WTC11 (cell line): ENCODE results near the gene MTMR10.

ENCODE experiments used
- CTCF ChIP-seq: fragments of 200-600 bp; IDR thresholded peaks from 2 replicates; pipeline ENCODE4 v1.8.0; 2022; ENCODE audit warnings: antibody characterized with exemption
- ESRRA ChIP-seq: sonication (generic); formaldehyde crosslinking; IDR thresholded peaks from 2 replicates; pipeline ENCODE4 v1.8.1; 2022; ENCODE audit warnings: mild to moderate bottlenecking, missing genetic modification reagents, borderline replicate concordance
- MAX ChIP-seq: sonication (generic); formaldehyde crosslinking; IDR thresholded peaks from 2 replicates; pipeline ENCODE4 v1.8.0; 2022; ENCODE audit warnings: mild to moderate bottlenecking, missing genetic modification reagents
- NFYB ChIP-seq: sonication (generic); formaldehyde crosslinking; conservative IDR thresholded peaks from 2 replicates; pipeline ENCODE4 v1.8.0; 2022; ENCODE audit warnings: low read depth, missing genetic modification reagents
- RORB ChIP-seq: fragments of 250-450 bp; sonication (Bioruptor Pico); IDR thresholded peaks from 2 replicates; pipeline ENCODE4 v1.9.0; 2021; ENCODE audit warnings: mild to moderate bottlenecking
- SP1 ChIP-seq: sonication (generic); formaldehyde crosslinking; conservative IDR thresholded peaks from 2 replicates; pipeline ENCODE4 v1.8.1; 2022; ENCODE audit warnings: missing genetic modification reagents
- TEAD4 ChIP-seq: sonication (generic); formaldehyde crosslinking; IDR thresholded peaks from 2 replicates; pipeline ENCODE4 v1.8.0; 2022; ENCODE audit warnings: mild to moderate bottlenecking, missing genetic modification reagents
- ZNF423 ChIP-seq: fragments of 250-450 bp; sonication (Bioruptor Pico); IDR thresholded peaks from 2 replicates; pipeline ENCODE4 v2.1.2; 2022; ENCODE audit warnings: mild to moderate bottlenecking, moderate library complexity
- TF ChIP-seq, protein P1 (sequence below): sonication (generic); formaldehyde crosslinking; IDR thresholded peaks from 2 replicates; pipeline ENCODE4 v1.8.1; 2022; ENCODE audit warnings: mild to moderate bottlenecking, moderate library complexity, missing genetic modification reagents
- TF ChIP-seq, protein P2 (sequence below): sonication (generic); formaldehyde crosslinking; conservative IDR thresholded peaks from 2 replicates; pipeline ENCODE4 v1.8.1; 2023; ENCODE audit warnings: mild to moderate bottlenecking, low read depth, missing genetic modification reagents, moderate library complexity

DNA sequence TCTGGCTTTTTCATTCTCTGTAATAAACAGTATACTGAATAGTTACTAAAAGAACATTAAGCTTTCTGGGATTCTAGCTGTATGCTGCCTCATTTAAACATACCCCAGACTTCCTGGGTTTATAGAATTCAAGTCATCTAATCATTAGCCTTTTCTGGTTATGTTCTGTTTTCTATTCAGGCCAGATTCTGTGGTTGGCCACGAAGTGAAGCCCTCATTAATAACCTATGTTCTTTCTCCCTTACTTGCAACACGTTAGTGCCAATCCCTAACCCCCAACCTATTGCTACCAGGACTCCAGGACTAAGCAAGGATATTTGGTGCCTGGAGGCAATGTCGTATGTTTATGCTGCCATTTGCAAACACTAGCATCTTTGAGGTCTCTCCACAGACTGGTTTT lies 28.6 kb upstream of the MTMR10 start:
- TF ChIP-seq ZNF423 (CRISPR knock-in tag) (no peak), CTCF (no peak), SP1 (CRISPR knock-in tag) (no peak), TEAD4 (CRISPR knock-in tag) (no peak), RORB (no peak), NFYB (CRISPR knock-in tag) (no peak), ESRRA (CRISPR knock-in tag) (no peak), MAX (CRISPR knock-in tag) (no peak)
- TF ChIP-seq, protein P1, sequence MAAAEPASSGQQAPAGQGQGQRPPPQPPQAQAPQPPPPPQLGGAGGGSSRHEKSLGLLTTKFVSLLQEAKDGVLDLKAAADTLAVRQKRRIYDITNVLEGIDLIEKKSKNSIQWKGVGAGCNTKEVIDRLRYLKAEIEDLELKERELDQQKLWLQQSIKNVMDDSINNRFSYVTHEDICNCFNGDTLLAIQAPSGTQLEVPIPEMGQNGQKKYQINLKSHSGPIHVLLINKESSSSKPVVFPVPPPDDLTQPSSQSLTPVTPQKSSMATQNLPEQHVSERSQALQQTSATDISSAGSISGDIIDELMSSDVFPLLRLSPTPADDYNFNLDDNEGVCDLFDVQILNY (CRISPR knock-in tag) = no peak
- TF ChIP-seq, protein P2, sequence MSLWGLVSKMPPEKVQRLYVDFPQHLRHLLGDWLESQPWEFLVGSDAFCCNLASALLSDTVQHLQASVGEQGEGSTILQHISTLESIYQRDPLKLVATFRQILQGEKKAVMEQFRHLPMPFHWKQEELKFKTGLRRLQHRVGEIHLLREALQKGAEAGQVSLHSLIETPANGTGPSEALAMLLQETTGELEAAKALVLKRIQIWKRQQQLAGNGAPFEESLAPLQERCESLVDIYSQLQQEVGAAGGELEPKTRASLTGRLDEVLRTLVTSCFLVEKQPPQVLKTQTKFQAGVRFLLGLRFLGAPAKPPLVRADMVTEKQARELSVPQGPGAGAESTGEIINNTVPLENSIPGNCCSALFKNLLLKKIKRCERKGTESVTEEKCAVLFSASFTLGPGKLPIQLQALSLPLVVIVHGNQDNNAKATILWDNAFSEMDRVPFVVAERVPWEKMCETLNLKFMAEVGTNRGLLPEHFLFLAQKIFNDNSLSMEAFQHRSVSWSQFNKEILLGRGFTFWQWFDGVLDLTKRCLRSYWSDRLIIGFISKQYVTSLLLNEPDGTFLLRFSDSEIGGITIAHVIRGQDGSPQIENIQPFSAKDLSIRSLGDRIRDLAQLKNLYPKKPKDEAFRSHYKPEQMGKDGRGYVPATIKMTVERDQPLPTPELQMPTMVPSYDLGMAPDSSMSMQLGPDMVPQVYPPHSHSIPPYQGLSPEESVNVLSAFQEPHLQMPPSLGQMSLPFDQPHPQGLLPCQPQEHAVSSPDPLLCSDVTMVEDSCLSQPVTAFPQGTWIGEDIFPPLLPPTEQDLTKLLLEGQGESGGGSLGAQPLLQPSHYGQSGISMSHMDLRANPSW (CRISPR knock-in tag) = no peak
